ENCODE measurements around the gene GPATCH1.

The GPATCH1 gene

GRCh38 chr19:33048806-33049676, 31.9 kb upstream of the GPATCH1 start:
- no peak for TF ChIP-seq CTCF (IDR thresholded peaks at IDR 0.05)

GRCh38 chr19:33050110-33050509, 30.9 kb upstream of the GPATCH1 start:
- no peak for TF ChIP-seq CTCF (IDR thresholded peaks at IDR 0.05)

GRCh38 chr19:33052352-33052972, 28.5 kb upstream of the GPATCH1 start:
- TF ChIP-seq CTCF (IDR thresholded peaks at IDR 0.05): no peak

GRCh38 chr19:33054623-33055022, 26.4 kb upstream of the GPATCH1 start:
- TF ChIP-seq CTCF (IDR thresholded peaks at IDR 0.05): no peak

- no peak for TF ChIP-seq CTCF (IDR thresholded peaks at IDR 0.05)
These were observed 25.3 kb upstream of the GPATCH1 start for GRCh38 chr19:33055718-33056117.

GRCh38 chr19:33060586-33060985, 20.4 kb upstream of the GPATCH1 start:
- no peak for TF ChIP-seq CTCF (IDR thresholded peaks at IDR 0.05)

GRCh38 chr19:33062902-33063301, 18.1 kb upstream of the GPATCH1 start:
- no peak for TF ChIP-seq CTCF (IDR thresholded peaks at IDR 0.05)

All from LNCAP (cell line).